ENCODE data around the gene ZNF678. TPM values are rescaled to one million over a fixed set of nuclear protein-coding genes. Genes with fewer than 3 reads are reported as not detected.

ZNF678 gene
- total and polyA plus RNA-seq, 2 experiments from 2014 or later, result 2.3 to 11.5 TPM

DNA sequence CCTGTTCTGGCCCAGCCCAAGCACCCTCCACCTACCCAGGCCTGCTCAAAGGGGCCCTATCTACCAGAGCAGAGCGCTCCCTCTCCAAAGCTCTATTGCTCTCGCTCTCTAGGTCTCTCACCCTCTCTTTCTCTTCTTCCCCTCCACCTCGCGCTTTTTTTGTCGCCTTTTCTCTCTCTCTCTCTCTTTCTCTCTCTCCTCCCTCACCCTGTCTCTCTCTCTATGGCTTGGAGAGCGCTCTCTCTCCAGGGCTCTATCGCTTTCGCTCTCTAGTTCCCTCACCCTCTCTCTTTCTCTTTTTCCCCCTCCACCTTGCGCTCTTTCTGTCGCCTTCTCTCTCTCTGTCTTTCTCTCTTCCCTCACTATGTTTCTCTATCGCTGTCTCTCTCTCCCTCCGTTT lies 3.4 kb upstream of the ZNF678 start:
- TF ChIP-seq EZH2phosphoT487 (IDR thresholded peaks at IDR 0.05; ENCODE audit: low read depth, severe bottlenecking, unreplicated experiment) (no peak), EZH2 (IDR thresholded peaks at IDR 0.05; ENCODE audit: borderline replicate concordance) (no peak)
- TF ChIP-seq, protein P1, sequence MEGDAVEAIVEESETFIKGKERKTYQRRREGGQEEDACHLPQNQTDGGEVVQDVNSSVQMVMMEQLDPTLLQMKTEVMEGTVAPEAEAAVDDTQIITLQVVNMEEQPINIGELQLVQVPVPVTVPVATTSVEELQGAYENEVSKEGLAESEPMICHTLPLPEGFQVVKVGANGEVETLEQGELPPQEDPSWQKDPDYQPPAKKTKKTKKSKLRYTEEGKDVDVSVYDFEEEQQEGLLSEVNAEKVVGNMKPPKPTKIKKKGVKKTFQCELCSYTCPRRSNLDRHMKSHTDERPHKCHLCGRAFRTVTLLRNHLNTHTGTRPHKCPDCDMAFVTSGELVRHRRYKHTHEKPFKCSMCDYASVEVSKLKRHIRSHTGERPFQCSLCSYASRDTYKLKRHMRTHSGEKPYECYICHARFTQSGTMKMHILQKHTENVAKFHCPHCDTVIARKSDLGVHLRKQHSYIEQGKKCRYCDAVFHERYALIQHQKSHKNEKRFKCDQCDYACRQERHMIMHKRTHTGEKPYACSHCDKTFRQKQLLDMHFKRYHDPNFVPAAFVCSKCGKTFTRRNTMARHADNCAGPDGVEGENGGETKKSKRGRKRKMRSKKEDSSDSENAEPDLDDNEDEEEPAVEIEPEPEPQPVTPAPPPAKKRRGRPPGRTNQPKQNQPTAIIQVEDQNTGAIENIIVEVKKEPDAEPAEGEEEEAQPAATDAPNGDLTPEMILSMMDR (IDR thresholded peaks at IDR 0.05; ENCODE audit: poor library complexity), result no peak
- Histone ChIP-seq H3K36me3 (replicated peaks; ENCODE audit: insufficient read depth, low read depth) (no peaks in the 10 kb centered on the region), H3K4me3 (no peak overlapping the region), H3K27me3 (no peaks in the 10 kb centered on the region), H4K20me1 (ENCODE audit: insufficient read depth, poor library complexity, severe bottlenecking) (no peaks in the 10 kb centered on the region), H3K4me2 (no peak overlapping the region), H2AFZ (no peak overlapping the region), H3K9me2 (replicated peaks; ENCODE audit: insufficient read depth) (no peaks in the 10 kb centered on the region), H3K4me1 (ENCODE audit: insufficient read depth) (peaks cover 5% of the 10 kb centered on the region), H3K79me2 (peaks cover 8% of the 10 kb centered on the region), H3K9me3 (ENCODE audit: low read depth) (no peaks in the 10 kb centered on the region), H3K27ac (no peak overlapping the region)
- no peak for DNase-seq (ENCODE audit: low spot score)
- WGBS (ENCODE audit: low lambda C conversion rate, missing lambda C conversion rate), result 93% methylated on average over 12 of the region's 12 CpGs

DNA sequence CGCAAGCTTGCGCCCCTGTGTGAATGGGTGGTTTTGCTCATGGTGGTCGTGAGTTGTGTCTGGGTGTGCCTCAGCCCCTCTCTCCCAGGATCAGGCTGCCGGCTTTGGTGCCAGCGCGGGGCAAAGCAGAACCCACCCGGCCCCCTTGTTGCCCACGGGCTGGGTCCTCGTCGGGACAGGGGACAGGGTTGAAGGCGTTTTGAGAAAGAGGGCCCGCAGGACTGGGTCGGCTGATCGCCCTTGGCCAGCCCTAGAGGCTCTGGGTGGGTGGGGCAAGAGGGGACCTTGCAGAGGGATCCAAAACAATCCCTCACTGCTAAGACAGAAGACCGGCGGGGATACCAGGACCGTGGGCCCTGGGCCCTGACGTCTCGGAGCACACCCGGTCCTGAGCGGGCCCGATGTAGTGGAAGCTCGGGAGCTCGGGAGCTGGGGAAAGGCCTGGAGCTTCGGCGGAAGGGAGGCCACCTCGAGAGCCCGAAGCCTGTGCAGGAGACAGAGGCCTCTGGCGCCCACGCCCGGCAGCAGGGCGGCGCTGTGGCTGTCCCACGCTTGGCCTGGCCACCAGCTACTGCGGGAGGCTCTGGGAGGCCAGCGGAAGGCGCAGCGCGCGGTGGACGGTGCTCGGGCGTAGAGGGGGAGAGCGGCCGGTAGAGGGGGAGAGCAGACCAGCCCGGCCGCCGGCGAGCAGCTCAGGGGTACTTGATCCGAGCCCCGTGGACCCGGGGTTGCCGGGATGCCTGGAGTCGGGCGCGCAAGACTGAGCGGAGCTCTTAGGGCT lies 2.8 kb upstream of the ZNF678 start:
- H3K4me2 ChIP-seq, result no peak overlapping the region
- 97% methylated on average over 52 of the region's 57 CpGs for WGBS (ENCODE audit: low lambda C conversion rate, missing lambda C conversion rate)
- no peaks in the 10 kb centered on the region for H4K20me1 ChIP-seq (ENCODE audit: insufficient read depth, poor library complexity, severe bottlenecking)
- TF ChIP-seq EZH2 (IDR thresholded peaks at IDR 0.05; ENCODE audit: borderline replicate concordance) (no peak), EZH2phosphoT487 (IDR thresholded peaks at IDR 0.05; ENCODE audit: low read depth, severe bottlenecking, unreplicated experiment) (no peak)
- TF ChIP-seq, protein P1 (IDR thresholded peaks at IDR 0.05; ENCODE audit: poor library complexity), result no peak
- H3K79me2 ChIP-seq, result peaks cover 14% of the 10 kb centered on the region
- H2AFZ ChIP-seq, result no peak overlapping the region
- no peak overlapping the region for H3K27ac ChIP-seq
- peaks cover 5% of the 10 kb centered on the region for H3K4me1 ChIP-seq (ENCODE audit: insufficient read depth)
- no peak for DNase-seq (ENCODE audit: low spot score)
- no peak overlapping the region for H3K4me3 ChIP-seq
- no peaks in the 10 kb centered on the region for H3K27me3 ChIP-seq
- H3K36me3 ChIP-seq (replicated peaks; ENCODE audit: insufficient read depth, low read depth), result no peaks in the 10 kb centered on the region
- no peaks in the 10 kb centered on the region for H3K9me3 ChIP-seq (ENCODE audit: low read depth)
- no peaks in the 10 kb centered on the region for H3K9me2 ChIP-seq (replicated peaks; ENCODE audit: insufficient read depth)

DNA sequence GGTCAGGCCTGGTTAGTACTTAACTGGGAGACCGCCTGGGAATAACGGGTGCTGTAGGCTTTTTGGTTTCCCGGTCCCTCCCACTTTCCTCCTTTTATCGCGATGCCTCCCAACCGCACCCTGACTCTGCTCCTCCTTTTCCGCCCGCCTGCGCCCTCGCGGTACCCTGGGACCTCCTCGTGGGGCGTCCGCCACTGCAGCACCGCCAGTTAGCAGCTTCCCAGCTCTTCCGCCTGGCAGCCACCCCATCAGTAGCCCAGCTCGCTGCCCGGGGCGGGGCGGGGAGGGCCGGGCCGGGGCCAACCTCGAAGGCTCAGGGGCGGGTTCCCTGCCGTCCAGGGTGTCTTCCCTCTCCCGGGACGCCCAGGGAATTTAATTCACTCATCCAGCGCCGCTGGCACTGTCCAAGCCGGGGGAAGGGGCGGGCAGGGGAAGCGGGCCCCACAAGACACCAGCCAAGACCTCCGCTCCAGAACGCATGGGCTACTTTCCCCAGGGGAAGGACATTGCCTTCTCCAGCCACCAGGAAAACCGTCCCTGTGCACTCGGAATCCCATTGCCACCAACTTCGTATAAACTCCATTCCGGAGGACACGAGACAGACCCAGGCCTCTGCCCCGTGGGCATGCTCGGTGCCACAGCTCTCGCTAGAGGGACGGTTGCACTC lies 2.0 kb upstream of the ZNF678 start:
- Histone ChIP-seq H4K20me1 (ENCODE audit: insufficient read depth, poor library complexity, severe bottlenecking) (no peaks in the 10 kb centered on the region), H3K27me3 (no peaks in the 10 kb centered on the region), H3K27ac (no peak overlapping the region), H3K79me2 (peaks cover 22% of the 10 kb centered on the region), H3K9me3 (ENCODE audit: low read depth) (no peaks in the 10 kb centered on the region), H3K9me2 (replicated peaks; ENCODE audit: insufficient read depth) (no peaks in the 10 kb centered on the region), H3K4me2 (no peak overlapping the region), H3K4me1 (ENCODE audit: insufficient read depth) (peaks cover 5% of the 10 kb centered on the region), H2AFZ (no peak overlapping the region), H3K36me3 (replicated peaks; ENCODE audit: insufficient read depth, low read depth) (no peaks in the 10 kb centered on the region), H3K4me3 (no peak overlapping the region)
- TF ChIP-seq EZH2phosphoT487 (IDR thresholded peaks at IDR 0.05; ENCODE audit: low read depth, severe bottlenecking, unreplicated experiment), result no peak
- no peak for TF ChIP-seq EZH2 (IDR thresholded peaks at IDR 0.05; ENCODE audit: borderline replicate concordance)
- TF ChIP-seq, protein P1 (IDR thresholded peaks at IDR 0.05; ENCODE audit: poor library complexity), result no peak
- no peak for DNase-seq (ENCODE audit: low spot score)
- 97% methylated on average over 25 of the region's 43 CpGs for WGBS (ENCODE audit: low lambda C conversion rate, missing lambda C conversion rate)

Data from hepatocyte (in vitro differentiated cells).